ENCODE results near the gene CKLF. TPM values are rescaled to one million over a fixed set of nuclear protein-coding genes. Genes with fewer than 3 reads are reported as not detected.
"Not testable (repeated sequence)": the region's sequence is repeated elsewhere in the genome, so short reads cannot be mapped to it uniquely, and the experiment has no call there.

The CKLF gene
- total RNA-seq, 1 donor from 2014 or later, result 25.4 TPM

DNA sequence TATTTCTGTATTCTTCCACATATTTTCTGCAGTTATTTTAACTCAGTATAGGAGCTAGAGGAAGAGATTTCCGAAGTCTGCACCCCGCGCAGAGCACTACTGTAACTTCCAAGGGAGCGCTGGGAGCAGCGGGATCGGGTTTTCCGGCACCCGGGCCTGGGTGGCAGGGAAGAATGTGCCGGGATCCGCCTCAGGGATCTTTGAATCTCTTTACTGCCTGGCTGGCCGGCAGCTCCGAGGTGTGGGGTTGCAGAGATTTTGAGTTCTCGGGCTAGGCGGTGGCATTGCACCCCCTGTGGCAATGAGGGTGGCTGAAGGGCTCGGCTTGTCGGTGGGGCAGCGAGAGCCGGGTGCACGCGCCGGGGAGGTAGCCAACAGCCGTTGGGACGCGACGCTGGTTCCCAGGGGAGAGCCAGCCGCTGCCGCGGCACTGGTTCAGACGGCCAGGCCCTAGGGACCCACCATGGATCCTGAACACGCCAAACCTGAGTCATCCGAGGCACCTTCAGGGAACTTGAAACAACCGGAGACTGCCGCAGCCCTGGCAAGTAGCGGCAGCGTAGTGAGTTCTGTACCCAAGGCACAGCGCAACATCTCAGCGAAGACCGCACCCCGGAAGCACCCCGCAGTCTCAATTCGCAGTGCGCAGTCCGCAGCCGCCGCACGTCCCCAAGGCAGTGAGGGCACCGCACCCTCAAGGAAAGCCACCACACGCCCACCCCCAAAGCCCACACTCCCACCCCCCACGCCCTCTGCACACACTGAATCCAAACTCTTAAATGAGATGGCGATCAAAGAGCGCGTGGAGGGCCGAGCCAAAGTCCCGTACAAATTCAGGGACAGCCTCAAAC lies 13.9 kb downstream of the CKLF start, which contains the start of gene CMTM1:
Gene CMTM1 (plus strand): TSS at position 389 of the 851 bp plus-strand sequence. CDS start 75 bp downstream, at position 464.
- DNase-seq (ENCODE audit: low read depth), result no peak

GRCh38 chr16:66567270-66567669 lies 14.9 kb downstream of the CKLF start:
- DNase-seq (ENCODE audit: low read depth), result not testable (repeated sequence)

- no peak for DNase-seq (ENCODE audit: low read depth)
Measured at GRCh38 chr16:66568355-66568754, 16.0 kb downstream of the CKLF start.

DNA sequence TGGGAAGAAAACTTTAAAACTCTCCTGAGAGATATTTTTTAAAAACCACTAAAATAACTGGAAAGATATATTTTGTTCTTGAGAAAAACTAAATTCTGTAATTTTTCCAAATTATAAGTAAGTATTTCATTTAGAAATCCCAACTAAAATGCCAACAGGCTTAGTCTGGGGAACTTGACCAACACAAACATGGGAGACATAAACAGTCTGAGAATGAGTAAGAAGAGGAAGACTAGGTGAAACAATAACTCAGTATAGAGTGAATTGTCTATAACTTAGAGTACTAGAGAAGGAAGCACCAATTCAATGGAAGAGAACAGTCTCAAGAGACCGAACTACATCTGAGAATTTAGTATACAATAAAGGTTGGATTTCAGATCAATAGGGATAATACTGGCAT lies 16.8 kb downstream of the CKLF start:
- DNase-seq (ENCODE audit: low read depth), result no peak

DNA sequence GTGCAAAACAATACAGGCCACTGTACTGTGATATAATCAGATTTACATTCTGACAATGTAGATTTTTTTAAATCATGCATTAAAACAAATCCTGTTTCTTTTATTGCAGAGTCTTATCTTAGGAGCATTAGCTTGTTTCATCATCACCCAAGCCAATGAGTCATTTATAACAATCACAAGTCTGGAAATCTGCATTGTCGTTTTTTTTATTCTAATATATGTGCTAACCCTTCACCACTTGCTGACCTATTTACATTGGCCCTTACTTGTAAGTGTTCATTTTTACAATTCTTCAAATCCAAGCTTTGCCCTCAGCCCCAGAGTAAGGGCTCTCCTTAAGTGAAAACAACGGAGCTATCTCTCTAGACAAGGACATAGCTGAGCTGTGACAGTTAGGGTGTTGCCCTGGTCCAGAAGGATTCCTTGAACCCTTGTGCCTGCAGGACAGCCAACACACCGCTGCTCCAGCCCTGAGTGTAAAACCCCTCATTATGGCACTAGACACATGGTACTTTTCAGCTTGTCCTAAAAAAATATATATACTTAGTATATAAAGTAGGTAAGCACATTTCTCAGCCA lies 17.5 kb downstream of the CKLF start:
- peak; percentile 32 for DNase-seq (ENCODE audit: low read depth)

- DNase-seq (ENCODE audit: low read depth), result no peak
Measured at GRCh38 chr16:66572356-66572755, 20.0 kb downstream of the CKLF start.

DNA sequence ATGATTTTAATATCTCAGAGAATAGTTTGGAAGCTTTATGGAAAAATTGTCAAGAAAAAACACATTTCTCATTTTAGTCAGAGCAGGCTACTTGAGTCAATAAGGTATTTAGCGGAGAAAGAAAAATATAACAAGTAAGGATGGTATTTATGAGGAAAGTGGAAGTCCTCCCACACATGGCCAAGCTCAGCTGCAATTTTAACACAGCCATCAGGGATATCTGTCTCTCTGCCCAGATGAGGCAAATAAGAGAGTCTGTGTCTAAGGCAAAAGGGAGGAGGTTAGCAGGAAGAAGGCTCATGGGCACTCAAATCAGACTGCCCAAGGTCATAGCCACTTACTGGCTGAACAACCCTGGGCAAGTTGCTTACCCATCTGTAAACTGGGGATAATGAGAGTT lies 21.7 kb downstream of the CKLF start:
- no peak for DNase-seq (ENCODE audit: low read depth)

- DNase-seq (ENCODE audit: low read depth), result no peak
Measured at GRCh38 chr16:66574531-66574930, 22.2 kb downstream of the CKLF start.

DNA sequence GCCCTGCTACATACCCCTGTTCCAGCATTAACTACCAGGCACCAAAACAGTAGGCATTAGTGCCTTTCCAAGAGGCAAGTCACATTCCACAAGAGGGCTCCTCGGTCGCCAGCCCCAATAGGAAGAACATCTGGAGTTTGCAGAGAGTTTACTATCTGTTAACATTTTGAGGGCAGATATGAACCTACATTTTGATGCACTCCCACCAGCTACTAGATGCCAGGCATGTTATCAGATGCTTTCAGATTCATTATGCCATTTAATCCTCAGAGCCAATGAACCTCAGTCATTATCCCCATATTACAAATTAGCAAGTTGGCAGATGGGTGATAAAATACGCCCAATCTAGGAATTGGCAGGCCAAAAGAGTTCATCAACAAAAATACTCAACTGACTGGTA lies 22.7 kb downstream of the CKLF start:
- no peak for DNase-seq (ENCODE audit: low read depth)

DNA sequence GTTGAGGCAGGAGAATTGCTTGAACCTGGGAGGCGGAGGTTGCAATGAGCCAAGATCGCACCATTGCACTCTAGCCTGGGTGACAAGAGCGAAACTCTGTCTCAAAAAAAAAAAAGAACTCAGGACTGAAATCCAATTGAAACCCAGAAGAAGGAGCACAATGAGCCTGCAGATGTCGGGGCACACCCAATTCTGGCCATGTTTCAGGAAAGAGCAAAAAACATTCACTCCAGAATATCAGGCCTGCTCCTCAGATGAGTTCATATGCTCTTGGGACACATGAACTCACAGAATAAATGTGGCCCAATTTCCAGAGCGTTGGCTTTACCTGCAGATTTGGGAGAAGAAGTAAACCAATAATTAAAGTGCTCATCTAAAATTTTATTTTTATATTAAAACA lies 23.9 kb downstream of the CKLF start:
- DNase-seq (ENCODE audit: low read depth), result no peak

DNA sequence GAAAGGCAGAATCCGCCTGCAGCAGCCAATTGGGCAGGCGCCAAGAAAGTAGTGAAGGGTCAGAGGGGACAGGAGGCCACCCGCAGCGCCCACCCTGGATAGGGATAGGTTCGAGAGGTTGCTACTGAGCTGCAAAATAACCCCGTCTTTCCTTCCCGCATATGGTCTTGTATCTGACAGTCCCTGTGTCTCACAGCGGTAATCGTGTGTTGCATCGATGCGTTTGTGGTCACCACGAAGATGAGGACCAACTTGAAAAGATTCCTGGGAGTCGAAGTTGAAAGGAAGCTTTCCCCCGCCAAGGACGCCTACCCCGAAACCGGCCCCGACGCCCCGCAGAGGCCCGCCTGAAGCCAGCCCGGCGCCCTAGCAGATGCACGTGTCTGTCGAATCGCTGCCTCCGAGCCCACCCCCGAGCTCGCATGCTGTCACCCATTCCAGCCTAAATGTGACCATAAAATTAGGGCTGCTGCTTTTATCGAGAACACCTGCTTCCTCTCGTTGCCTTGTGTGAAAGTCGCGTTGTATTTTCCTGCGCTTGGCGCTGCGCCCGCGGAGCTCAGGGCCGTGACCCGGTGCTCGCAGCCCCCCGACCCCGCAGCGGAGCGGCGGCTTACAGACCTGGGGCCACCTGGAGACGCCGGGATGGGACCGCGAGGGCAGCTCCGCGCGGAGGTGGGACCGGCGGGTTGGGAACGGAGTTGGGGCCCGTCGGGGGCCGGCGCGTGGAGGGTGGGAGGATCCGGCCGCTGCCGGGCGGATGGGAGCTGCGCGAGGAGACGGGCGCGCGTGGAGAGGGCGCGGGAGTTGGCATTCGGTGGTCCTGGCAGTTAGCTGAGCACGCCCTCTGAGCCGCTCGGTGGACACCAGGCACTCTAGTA lies 26.5 kb downstream of the CKLF start, which contains the start of gene CMTM2:
Gene CMTM2 (plus strand): TSS at position 813 of the 881 bp plus-strand sequence. CDS start 145 bp downstream, outside the sequence.
- no peak for DNase-seq (ENCODE audit: low read depth)

- DNase-seq (ENCODE audit: low read depth), result peak; percentile 89
Measured at GRCh38 chr16:66580605-66581209, 28.3 kb downstream of the CKLF start.

DNA sequence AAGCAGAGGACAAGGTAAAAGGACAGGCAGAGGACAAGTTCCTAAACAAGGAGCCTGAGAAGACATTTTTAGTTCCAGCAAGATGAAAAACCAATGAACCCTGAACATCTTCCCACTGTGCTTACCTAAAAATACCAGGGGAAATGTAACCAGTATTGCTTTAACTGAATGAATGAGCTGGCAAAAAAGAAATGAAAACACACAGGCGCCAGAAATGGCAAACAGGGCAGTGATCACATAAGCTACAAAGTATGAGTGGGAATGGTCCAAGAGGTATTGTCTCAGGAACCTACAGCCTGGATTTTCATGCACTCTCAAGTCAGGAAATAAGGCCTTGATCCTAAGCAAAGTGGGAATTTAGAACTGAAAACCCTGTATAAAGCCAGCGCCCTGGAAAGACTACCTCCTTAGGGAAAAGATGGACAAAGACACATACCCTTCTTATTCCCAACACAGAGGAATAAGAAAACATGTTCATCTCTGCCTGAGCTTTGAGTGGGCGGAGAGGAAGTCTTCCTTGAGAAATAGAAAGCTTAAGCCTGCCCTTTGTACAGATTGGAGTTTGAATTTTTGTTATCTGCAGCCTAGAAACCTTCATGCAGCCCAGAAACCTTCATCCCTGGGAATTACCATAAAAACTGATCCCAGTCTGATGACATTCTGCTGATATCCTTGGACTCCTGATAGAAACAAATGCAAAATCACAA lies 29.0 kb downstream of the CKLF start:
- DNase-seq (ENCODE audit: low read depth), result no peak

DNA sequence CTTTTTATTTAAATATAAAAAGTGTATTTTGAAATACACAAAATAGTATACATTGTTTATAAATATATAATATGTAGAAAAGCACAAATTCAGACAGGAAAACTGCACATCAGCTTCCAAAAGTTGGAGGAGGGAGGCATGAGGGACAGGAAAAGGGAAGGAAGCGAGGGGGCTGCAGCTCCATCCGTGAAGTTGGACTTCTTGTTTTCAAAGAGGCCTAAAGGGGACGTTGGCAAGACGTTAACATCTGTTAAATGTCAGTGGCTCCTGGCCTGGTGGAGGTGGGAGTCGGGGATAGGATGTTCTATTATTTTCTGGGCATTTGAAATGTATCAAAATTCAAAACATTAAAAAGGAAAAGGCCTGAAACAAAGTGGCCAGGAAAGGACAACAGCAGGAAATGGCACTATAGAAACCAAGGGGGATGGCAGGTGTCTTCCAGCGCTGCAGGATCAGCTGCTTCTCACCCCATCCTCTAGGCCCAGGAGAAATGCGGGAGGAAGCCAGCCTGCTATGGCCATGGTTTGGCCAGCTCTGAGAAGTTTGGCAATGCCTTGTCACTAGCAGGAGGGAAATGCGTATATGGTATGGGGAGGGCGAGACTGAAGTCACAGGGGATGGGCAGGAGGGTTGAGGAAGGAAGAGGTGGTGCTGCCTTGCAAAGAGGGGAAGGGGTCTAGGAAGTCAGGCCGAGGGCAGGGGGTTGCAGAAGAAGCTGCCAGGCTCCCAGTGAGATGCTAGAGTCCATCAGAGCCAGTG lies 33.3 kb downstream of the CKLF start:
- DNase-seq (ENCODE audit: low read depth), result no peak

DNA sequence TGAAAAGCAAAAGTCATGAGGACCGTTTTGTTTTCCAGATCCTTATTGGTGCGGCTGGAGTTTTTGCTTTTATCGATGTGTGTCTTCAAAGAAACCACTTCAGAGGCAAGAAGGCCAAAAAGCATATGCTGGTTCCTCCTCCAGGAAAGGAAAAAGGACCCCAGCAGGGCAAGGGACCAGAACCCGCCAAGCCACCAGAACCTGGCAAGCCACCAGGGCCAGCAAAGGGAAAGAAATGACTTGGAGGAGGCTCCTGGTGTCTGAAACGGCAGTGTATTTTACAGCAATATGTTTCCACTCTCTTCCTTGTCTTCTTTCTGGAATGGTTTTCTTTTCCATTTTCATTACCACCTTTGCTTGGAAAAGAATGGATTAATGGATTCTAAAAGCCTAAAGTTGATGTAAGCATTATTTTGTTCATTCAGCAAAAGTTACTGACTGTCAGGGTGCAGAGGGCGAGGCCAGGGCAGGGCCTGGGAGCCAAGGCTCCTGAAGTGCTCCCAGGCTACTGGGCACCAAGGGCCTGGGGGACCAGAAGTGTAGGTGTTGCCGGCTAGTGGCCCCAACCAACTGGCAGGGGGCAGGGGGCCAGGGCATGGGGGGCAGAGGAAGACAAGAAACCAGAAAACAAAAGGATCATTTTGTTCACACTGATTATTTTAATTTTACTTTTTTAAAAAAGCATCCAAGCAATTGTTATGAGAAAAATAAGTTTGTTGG lies 35.7 kb downstream of the CKLF start:
- DNase-seq (ENCODE audit: low read depth), result no peak

DNA sequence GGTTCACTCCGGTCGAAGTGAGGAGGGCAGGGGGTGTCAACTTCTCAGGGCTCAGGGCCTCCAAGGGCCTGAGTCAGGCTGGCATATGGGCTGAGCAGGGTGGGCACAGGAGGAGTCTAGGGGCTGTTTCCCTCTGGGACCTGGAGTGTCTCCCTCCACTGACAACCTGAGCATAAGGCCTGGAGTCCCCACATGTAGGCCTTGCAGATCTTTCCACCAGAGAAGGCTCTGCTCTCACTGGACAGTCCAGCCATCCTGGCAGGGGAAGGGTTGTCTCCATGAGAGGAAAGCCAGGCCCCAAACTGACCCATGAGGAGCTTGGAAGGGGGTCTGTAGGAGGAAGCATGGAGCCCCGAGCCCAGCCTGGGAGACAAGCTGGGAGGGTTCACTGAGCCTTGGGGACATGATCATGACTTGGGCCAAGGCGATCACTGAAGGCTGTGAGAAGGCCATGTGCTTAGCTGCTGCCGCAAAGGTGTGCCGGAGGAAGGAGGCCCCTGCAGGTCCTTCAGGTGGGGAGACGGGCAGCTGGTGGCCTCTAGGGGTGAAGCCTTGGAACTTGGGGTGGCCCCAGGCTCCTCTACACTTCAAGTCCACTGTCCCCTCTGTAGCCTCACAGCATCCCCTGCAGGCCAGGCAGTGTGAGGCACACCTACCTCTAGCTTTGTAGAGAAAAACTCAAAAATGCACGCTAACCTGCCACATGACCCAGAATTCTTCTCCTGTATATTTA lies 36.8 kb downstream of the CKLF start:
- DNase-seq (ENCODE audit: low read depth), result no peak

DNA sequence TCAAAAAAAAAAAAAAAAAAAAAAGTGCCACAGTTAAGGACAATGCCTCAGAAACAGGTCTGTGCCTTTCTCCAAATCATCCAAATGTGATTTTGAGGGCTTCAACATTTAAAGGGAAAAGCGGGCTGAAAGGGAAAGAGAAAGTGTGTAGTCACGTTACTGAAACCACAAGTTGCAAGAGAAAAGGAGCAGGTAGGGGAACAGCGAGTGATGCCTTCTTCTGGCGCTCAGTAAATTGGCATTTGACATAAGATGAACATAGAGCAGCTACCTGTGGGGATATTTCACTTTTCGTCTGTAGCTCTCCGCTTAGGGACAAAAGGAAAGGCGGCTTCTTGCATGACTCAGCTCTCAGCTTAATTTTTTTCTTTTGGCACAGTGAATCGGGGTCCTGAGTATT lies 37.9 kb downstream of the CKLF start:
- no peak for DNase-seq (ENCODE audit: low read depth)

DNA sequence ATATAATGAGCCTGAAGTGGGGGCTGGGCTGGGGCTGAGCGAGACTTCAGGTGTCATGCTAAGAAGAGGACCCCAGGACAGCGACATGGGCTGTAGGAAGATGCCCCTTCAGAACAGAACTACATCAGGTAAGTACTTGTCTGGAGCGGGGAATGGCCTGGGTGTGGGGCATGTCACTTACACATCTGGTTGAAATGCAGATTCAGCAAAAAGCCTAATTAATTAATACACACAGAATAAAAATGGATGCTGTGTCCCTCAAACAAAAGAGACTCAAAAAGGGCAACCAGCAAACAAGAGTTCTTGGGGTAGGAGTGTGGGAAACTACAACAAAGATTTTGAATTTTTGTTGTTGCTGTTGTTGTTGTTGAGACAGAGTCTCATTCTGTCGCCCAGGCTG lies 38.6 kb downstream of the CKLF start:
- DNase-seq (ENCODE audit: low read depth), result no peak

Data from myocyte (in vitro differentiated cells).